HFFc6 (cell line): ENCODE measurements around the gene ZDHHC1. TPM values are rescaled to one million over a fixed set of nuclear protein-coding genes. Genes with fewer than 3 reads are reported as not detected.

Experiments
- DNase-seq: peaks from one replicate; pipeline ENCODE4 v3.0.0-alpha.2; 2018
- H3K27ac Mint-ChIP-seq: 2 replicates; pipeline ENCODE4 v1.8.0; 2020; ENCODE audit warnings: mild to moderate bottlenecking, mixed read lengths
- H3K27me3 Mint-ChIP-seq: 2 replicates; pipeline ENCODE4 v1.8.0; 2021; ENCODE audit warnings: mild to moderate bottlenecking, moderate library complexity, mixed read lengths; ENCODE audit not compliant: insufficient read depth
- H3K36me3 Mint-ChIP-seq: 2 replicates; pipeline ENCODE4 v1.8.0; 2021; ENCODE audit warnings: low read depth, mixed read lengths
- H3K4me1 Mint-ChIP-seq: 2 replicates; pipeline ENCODE4 v1.8.0; 2020; ENCODE audit warnings: low read depth, mixed read lengths
- H3K4me3 Mint-ChIP-seq: 2 replicates; pipeline ENCODE4 v1.8.0; 2020; ENCODE audit warnings: mild to moderate bottlenecking, moderate library complexity, mixed read lengths
- H3K9me3 Mint-ChIP-seq: 2 replicates; pipeline ENCODE4 v1.8.0; 2020; ENCODE audit warnings: mild to moderate bottlenecking, mixed read lengths
- total RNA-seq, 6 experiments: library from RNA; stranded (reverse); fragmentation: NEBNext Ultra II Directional; extraction: Animal tissue kit (Norgen Biotek cat#: 25700); gene quantifications; 2 replicates in 1 of 6; 3 replicates in 5 of 6; pipeline ENCODE4 v1.2.3, GENCODE V29; 2021
- TF ChIP-seq, protein P1 (sequence below): fragments of 200-600 bp; sonication (generic); IDR thresholded peaks from 2 replicates; pipeline ENCODE4 v1.5.0; 2021; ENCODE audit warnings: antibody characterized with exemption, mild to moderate bottlenecking

Gene ZDHHC1
- total RNA-seq, 6 experiments from 2014 or later, result 2.1 to 5.4 (median 2.8) TPM

DNA sequence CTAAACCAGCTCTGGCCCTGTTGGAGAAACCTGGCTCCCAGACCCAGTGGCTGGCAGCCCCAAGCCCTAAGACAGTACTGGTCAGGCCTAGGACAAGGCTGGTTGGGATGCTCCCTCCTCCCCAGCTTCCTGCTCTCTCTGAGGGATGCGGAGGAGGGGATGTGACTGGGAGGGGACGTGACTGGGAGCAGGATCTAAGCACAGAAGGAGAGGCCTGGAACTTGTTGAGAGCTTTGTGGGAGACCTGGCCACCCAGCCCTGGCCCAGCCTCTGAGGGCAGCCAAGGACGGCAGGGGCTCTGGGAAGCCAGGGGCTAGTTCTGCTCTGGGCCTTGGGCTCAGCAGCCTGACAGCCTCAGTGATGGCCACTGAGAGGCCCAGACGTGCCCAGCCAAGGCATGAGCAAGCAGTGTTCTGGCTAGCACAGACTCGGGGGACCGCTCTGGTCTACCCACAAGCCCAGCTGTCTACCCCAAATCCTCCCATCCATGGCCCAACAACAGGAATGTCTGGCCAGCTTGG lies 41.9 kb upstream of the ZDHHC1 start:
- Mint-ChIP-seq H3K27me3 (no peaks in the 10 kb centered on the region; the same call in none of the 2 replicates), H3K4me1 (peaks cover 51% of the 10 kb centered on the region), H3K36me3 (no peaks in the 10 kb centered on the region; the same call in 1 of the 2 replicates), H3K4me3 (no peak overlapping the region), H3K27ac (peak overlapping the region; percentile 55; the same call in 1 of the 2 replicates), H3K9me3 (no peaks in the 10 kb centered on the region)
- DNase-seq, result no peak
- TF ChIP-seq, protein P1, sequence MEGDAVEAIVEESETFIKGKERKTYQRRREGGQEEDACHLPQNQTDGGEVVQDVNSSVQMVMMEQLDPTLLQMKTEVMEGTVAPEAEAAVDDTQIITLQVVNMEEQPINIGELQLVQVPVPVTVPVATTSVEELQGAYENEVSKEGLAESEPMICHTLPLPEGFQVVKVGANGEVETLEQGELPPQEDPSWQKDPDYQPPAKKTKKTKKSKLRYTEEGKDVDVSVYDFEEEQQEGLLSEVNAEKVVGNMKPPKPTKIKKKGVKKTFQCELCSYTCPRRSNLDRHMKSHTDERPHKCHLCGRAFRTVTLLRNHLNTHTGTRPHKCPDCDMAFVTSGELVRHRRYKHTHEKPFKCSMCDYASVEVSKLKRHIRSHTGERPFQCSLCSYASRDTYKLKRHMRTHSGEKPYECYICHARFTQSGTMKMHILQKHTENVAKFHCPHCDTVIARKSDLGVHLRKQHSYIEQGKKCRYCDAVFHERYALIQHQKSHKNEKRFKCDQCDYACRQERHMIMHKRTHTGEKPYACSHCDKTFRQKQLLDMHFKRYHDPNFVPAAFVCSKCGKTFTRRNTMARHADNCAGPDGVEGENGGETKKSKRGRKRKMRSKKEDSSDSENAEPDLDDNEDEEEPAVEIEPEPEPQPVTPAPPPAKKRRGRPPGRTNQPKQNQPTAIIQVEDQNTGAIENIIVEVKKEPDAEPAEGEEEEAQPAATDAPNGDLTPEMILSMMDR, result no peak

DNA sequence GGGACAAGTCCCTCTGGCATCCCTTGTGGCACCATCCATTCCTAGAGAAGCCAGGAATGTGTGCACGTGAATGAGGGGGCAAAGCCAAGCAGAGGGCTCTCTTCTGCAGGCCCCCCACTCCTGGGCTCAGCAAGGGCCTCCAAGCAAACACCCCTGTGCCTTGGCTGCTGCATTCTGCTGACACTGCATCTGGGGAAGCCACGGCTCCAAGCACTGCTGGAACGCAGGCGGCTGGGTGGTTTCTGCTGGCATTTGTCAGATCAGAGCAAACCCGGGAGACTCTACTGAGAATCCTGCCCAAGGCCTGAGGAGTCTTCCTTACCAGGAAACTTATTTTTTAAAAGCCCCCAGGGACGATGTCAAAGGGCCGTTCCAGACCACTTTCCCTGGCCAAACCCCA lies 41.3 kb upstream of the ZDHHC1 start:
- Mint-ChIP-seq H3K4me3 (no peak overlapping the region), H3K36me3 (no peaks in the 10 kb centered on the region; the same call in 1 of the 2 replicates), H3K4me1 (peaks cover 46% of the 10 kb centered on the region), H3K27ac (no peak overlapping the region; the same call in 1 of the 2 replicates), H3K27me3 (no peaks in the 10 kb centered on the region; the same call in none of the 2 replicates), H3K9me3 (no peaks in the 10 kb centered on the region)
- DNase-seq, result no peak
- TF ChIP-seq, protein P1, result no peak

DNA sequence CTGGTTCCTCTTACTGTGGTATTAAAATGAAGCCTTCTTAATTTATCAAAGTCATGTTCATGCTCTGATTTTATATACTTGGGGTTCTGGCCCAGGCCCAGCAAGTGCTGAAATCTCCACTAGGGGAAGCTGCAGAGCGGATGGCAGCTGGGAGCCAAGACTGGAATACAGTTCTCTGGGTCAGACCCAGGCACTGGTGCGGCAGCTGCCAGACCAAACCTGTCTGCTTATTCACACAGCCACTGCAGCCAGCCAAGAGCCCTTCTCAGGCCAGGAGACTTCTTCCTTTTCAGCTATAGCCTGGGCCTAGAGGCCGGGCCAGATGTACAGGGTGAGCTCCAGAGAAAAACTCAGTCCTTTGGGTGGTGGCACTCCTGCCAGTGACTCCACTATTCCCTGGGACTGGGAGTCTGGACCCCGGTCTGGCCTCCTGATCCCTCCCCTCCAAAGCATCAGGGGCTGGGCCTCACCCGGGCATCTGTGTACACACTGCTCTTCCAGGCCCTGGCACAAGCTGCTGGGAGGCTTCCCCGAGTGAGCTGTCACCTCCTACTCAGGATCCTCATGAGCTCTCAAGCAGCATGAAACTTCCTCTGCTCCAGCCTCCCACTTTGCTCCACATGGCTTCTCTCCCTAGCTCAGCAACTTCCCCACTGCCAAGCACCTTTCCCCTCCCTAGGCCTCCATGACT lies 40.3 kb upstream of the ZDHHC1 start:
- peak; percentile 46 for DNase-seq
- TF ChIP-seq, protein P1, result peak; percentile 76
- Mint-ChIP-seq H3K27ac (peak overlapping the region; percentile 43), H3K27me3 (no peaks in the 10 kb centered on the region; the same call in none of the 2 replicates), H3K4me1 (peaks cover 42% of the 10 kb centered on the region), H3K36me3 (no peaks in the 10 kb centered on the region; the same call in 1 of the 2 replicates), H3K9me3 (no peaks in the 10 kb centered on the region), H3K4me3 (no peak overlapping the region)

DNA sequence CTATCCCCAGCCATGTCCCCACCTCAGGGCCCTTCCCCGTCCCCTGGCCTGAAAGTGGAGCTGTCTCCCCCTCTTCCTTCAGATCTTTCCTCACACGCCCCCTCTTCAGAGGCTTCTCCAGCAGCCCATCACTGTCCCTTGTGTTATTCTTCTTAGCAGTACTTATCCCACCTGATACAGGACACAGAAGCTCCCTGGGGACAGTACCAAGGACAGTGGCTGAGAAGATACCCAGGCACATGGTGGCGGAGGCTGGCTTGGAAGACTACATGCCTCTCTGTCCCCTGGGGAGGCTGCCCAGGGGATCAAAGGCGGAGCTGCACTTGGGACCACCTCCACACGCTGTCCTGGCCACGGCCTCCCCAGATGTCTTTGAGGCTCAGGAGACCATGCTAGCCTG lies 38.6 kb upstream of the ZDHHC1 start:
- Mint-ChIP-seq H3K4me3 (no peak overlapping the region), H3K9me3 (no peaks in the 10 kb centered on the region), H3K4me1 (peaks cover 36% of the 10 kb centered on the region), H3K36me3 (no peaks in the 10 kb centered on the region; the same call in 1 of the 2 replicates), H3K27me3 (no peaks in the 10 kb centered on the region; the same call in none of the 2 replicates), H3K27ac (no peak overlapping the region)
- no peak for DNase-seq
- TF ChIP-seq, protein P1, result no peak

DNA sequence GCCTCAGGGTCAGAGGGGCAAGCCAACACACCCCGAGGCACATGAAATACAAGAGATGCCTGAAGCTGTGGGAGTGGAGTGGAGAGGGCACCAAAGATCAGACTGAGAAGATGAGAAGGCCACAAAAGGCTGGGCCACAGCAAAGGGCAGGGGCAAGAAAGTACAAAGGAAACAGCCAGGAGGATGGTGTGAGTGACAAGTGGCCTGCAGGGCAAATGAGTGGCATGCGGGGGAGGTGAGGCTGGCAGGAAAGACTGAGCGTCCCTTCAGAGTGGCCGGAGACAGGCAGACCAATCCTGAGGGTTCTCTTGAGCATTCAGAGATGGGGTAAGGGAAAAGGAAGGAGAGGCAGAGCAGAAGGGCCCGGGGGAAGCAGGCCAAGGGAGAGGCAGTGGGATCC lies 37.8 kb upstream of the ZDHHC1 start:
- Mint-ChIP-seq H3K36me3 (no peaks in the 10 kb centered on the region; the same call in 1 of the 2 replicates), H3K4me1 (peaks cover 31% of the 10 kb centered on the region), H3K4me3 (no peak overlapping the region), H3K27me3 (no peaks in the 10 kb centered on the region; the same call in none of the 2 replicates), H3K9me3 (no peaks in the 10 kb centered on the region), H3K27ac (no peak overlapping the region)
- TF ChIP-seq, protein P1, result no peak
- DNase-seq, result no peak
